Midbrain (tissue), 1 donor: Measurements from ENCODE around the gene SEMA3E.
"Not testable (repeated sequence)": the region's sequence is repeated elsewhere in the genome, so short reads cannot be mapped to it uniquely, and the experiment has no call there.

Source experiments
- DNase-seq: peaks from one replicate; lab custom pipeline; 2025; lab: John Stamatoyannopoulos, UW

SEMA3E gene

GRCh38 chr7:83486957-83487356 is 162.0 kb downstream of the SEMA3E start:
- DNase-seq = no peak

GRCh38 chr7:83486536-83486935 is 162.4 kb downstream of the SEMA3E start:
- no peak for DNase-seq

GRCh38 chr7:83484826-83485225 is 164.1 kb downstream of the SEMA3E start:
- DNase-seq = no peak

- no peak for DNase-seq
Measured at GRCh38 chr7:83484266-83484665, 164.7 kb downstream of the SEMA3E start.

GRCh38 chr7:83478616-83479015 is 170.3 kb downstream of the SEMA3E start:
- DNase-seq = no peak

- no peak for DNase-seq
Measured at GRCh38 chr7:83476511-83477050, 172.4 kb downstream of the SEMA3E start.

GRCh38 chr7:83475420-83475819 is 173.5 kb downstream of the SEMA3E start:
- DNase-seq = no peak

GRCh38 chr7:83472376-83472775 is 176.6 kb downstream of the SEMA3E start:
- no peak for DNase-seq

- no peak for DNase-seq
Measured at GRCh38 chr7:83469491-83469890, 179.4 kb downstream of the SEMA3E start.

GRCh38 chr7:83469076-83469475 is 179.9 kb downstream of the SEMA3E start:
- DNase-seq = no peak

- peak; percentile 60 for DNase-seq
Measured at GRCh38 chr7:83468251-83468739, 180.6 kb downstream of the SEMA3E start.

- DNase-seq = no peak
Measured at GRCh38 chr7:83467493-83467892, 181.4 kb downstream of the SEMA3E start.

GRCh38 chr7:83466956-83467355 is 182.0 kb downstream of the SEMA3E start:
- DNase-seq = no peak

GRCh38 chr7:83466187-83466923 is 182.6 kb downstream of the SEMA3E start:
- no peak for DNase-seq

- no peak for DNase-seq
Measured at GRCh38 chr7:83465643-83466042, 183.3 kb downstream of the SEMA3E start.

GRCh38 chr7:83461820-83462219 is 187.1 kb downstream of the SEMA3E start:
- DNase-seq = not testable (repeated sequence)

- not testable (repeated sequence) for DNase-seq
Measured at GRCh38 chr7:83459930-83460653, 188.8 kb downstream of the SEMA3E start.

GRCh38 chr7:83459101-83459929 is 189.6 kb downstream of the SEMA3E start:
- DNase-seq = not testable (repeated sequence)

- no peak for DNase-seq
Measured at GRCh38 chr7:83457022-83457892, 191.7 kb downstream of the SEMA3E start.

GRCh38 chr7:83456413-83456812 is 192.5 kb downstream of the SEMA3E start:
- no peak for DNase-seq

GRCh38 chr7:83455612-83456011 is 193.3 kb downstream of the SEMA3E start:
- DNase-seq = no peak
